Left cardiac atrium (tissue), 4 donors: Measurements from ENCODE around the gene DGKK. TPM values are rescaled to one million over a fixed set of nuclear protein-coding genes. Genes with fewer than 3 reads are reported as not detected.
"Not testable (repeated sequence)": the region's sequence is repeated elsewhere in the genome, so short reads cannot be mapped to it uniquely, and the experiment has no call there.

Experiments
- ATAC-seq, 2 donors: fragments of 200-7000 bp; cut with Tn5 transposase; one replicate each; pipeline ENCODE4 v1.9.1; 2020; ENCODE audit warnings: mild to moderate bottlenecking in 2 of 2, moderate library complexity in 2 of 2
- DNase-seq: peaks from one replicate; pipeline ENCODE4 v3.0.0-alpha.2; 2020
- intact Hi-C, 2 donors: fragments of 100-400 bp; cut with DNase I; formaldehyde crosslinking; loops; one replicate each; pipeline versions ENCODE4 v1.14.1 to v1.15.1; 2022 to 2023
- total RNA-seq, 2 donors: library from RNA; stranded (reverse); fragmentation: NEBNext Ultra II Directional; extraction: Animal tissue kit (Norgen Biotek cat#: 25700); gene quantifications; one replicate each; pipeline ENCODE4 v1.2.1, GENCODE V29; 2021
- donor health status: DM: no; HTN: yes; CAD: no.
- donor health status: DM: no; HTN: yes; CAD: no; lungs with severe emphysema.
- donor health status: DM: yes; HTN: yes; CAD: no.
- donor health status: Dilated cardiomyopathy.

DGKK gene
- total RNA-seq, 2 donors from 2014 or later, result not detected

DNA sequence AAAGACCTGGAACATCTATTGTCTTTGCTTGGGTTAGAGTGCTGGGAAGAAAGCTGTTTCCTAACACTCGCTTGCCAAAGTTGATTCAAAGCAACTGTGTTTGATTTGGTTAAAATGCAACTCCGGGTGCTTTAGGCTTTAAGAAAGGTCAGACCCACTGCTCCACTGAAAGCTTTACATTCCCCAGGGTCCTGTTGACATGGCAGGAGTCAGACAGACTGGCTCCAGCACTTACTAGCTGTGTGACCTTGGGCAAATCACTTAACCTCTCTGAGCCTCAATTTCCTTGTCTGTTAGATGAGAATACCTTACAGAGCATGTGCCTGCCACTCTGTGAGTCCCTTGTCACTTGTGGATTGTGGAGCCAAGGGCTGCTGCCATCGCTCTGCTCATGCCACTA is 39.0 kb downstream of the DGKK start:
- intact Hi-C loops, result no loop called here
- DNase-seq (no peak), ATAC-seq (no peak)

DNA sequence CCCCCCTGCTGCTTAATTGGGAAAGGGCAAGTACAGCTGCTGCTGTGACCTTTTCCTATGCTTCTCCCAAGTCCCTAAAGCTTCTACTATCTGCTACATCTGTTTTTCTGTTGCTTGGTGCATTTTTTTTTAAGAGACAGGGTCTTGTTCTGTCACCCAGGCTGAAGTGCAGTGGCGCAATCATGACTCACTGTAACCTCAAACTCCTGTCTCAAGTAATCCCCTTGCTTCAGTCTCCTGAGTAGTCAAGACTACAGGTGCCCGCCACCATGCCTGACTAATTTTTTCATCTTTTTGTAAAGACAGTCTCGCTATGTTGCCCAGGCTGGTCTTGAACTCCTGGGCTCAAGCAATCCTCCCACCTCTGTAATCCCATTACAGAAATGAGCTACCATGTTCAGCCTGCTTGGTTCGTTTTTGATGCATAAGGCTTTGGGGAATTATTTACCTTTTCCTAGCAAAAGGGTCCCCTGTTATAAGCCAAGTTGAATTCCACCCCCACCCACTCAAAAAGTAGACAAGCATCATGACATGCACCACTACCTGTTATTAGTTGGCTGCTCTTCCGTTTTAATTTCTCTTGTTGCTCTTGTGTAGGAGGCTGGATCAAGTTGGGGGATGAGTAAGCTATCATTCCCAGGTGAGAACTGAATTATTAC is 39.6 kb downstream of the DGKK start:
- ATAC-seq (no peak), DNase-seq (no peak)
- intact Hi-C loops, result no loop called here

DNA sequence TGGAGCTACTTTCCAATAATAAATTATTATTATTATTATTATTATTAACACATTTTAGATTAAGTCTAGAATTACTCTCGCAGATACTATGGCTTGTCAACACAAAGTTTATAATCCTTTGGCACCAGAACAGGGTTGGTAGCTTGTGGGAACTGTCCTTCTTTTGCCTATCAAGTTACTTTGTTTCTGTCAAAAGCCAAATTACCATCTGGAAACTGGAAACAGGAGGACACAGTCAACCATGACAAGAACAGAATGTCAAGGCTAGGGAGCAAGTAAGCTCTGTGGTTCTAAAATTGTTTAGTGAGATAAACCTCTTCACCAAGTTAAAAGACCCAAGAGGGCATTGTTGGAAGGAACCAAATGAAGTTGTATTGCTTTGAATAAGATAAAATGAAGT is 42.5 kb downstream of the DGKK start:
- DNase-seq, result no peak
- intact Hi-C loops, result no loop called here
- ATAC-seq, result no peak

DNA sequence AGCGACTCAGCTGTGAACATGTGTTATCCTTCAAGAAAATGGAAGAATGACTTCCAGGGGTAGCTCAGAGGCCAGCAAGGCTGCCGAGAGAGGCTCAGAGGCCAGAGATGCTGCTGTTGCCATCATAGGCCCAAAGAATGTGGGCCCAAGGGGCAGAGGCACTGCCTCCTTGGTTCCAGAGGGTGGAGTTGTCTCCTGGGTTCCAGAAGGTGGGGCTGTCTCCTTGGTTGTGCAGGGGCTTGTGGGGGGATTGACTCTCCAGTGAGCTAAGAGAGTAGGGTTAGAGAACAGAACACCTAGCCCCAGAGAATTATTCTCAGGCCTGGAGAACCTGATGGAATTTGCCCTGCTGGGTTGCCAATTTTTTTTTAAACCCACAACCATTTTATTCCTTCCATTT is 62.6 kb downstream of the DGKK start:
- no peak for DNase-seq
- no peak for ATAC-seq
- intact Hi-C loops, result no loop called here

DNA sequence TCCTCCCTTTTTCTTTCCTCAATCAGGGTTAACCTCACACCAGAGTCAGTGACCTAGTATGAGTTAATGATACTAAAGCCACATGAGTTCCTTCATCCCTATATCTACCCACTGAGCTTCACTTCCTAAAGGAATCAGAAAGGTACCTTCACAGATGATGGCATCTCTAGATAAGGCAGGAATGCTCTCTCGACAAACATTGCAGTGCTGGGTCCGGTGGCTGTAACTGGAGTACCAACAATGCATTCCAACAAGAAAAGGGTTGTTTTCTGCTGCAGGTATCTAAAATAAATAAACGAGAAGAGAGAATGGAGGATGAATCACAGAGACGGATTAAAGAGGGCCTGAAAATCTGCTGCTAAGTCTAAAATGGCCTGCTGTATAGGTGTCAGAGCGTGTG is 66.7 kb downstream of the DGKK start:
- no peak for ATAC-seq
- intact Hi-C loops, result no loop called here

DNA sequence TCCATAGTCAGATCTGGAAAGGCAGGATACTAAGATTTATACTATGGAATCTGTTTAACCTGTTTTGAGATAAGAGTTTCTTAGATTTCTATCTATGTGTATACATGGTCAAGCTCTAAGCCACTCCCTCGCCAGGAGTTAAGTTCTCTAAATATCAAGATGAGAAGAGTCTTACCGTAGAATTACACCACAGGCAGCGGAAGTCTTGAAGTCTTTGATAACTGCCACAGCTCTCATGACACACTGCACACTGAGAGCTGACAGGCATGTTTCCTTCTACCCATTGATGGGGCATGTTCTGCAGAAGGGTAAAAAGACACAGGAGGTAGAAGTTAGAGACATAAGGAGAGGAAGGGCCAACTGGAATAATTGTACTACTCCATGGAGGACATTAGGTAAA is 67.7 kb downstream of the DGKK start:
- ATAC-seq (no peak), DNase-seq (no peak)
- intact Hi-C loops, result no loop called here

More for the DNA sequence above, 66.7 kb downstream of the DGKK start:
- DNase-seq, result no peak

DNA sequence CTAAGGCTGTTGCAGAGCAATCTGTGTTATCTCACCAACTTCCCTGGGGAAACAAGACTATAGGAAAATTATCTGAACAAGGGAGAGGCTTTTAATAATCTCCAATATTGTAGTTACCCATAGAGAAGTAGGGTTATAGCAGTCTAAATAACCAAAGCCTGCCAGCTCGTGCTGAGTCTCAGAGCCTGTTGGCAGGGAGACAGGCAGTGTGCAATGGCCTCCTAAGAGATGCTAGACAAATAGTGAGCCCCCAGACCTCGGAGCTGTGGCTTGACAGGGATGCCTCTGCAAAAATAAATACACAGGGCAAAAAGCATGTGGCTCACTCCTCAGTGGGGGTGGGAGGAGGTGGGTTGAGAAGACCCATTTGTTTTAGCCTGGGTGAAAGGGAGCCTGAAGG is 76.7 kb downstream of the DGKK start:
- DNase-seq (no peak), ATAC-seq (no peak)
- intact Hi-C loops, result no loop called here

DNA sequence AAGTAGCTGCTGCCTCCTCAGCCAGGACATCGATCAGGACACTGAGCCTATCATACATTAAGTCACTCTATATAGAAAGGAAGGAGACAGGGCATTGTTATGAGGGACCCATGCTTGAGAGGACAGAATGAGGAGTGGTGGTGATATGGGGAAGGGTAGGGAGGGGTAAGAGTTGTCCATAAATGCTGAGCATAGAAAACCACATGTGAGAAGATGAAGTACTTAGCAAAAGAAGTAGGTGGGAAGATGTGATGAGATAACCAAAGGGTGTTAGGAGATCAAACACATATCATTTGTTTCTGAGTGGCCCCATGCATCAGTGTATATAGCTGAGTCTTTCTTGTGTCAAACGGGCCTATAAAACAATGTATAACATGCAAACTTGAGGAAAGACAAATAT is 84.1 kb downstream of the DGKK start:
- intact Hi-C loops, result no loop called here

DNA sequence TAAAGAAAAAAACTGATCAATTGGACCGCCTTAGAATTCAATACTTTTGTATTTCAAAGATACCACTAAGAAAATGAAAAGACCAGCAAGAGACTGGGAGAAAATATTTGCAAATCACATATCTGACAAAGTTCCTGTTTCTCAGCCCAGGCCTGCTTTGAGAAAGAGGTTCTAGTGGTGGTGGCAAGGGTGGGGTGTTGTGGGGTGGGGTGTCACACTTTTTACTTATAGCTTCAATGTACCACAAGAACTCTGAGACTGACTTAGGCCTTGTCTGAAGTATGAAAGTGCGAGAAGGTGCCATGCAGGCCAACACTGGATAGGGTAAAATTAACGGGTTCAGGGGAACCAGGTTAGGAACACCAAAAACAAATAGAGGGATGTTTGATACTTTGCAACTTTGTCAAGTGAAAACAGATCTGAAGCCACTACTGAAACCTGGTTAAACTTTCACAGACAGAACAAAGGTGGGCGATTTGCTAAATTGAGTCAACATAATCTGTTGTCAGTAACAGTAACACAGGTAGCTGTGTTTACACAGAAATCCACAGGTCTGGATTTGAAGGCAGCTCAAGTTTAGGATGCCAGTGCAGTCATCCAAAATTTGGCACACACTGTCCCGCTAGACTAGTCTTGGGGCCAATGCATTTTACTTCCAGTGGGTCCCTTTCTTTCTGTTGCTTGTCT is 88.8 kb downstream of the DGKK start:
- no peak for DNase-seq
- intact Hi-C loops, result no loop called here
- no peak for ATAC-seq

More for the DNA sequence above, 84.1 kb downstream of the DGKK start:
- no peak for ATAC-seq
- DNase-seq, result no peak

DNA sequence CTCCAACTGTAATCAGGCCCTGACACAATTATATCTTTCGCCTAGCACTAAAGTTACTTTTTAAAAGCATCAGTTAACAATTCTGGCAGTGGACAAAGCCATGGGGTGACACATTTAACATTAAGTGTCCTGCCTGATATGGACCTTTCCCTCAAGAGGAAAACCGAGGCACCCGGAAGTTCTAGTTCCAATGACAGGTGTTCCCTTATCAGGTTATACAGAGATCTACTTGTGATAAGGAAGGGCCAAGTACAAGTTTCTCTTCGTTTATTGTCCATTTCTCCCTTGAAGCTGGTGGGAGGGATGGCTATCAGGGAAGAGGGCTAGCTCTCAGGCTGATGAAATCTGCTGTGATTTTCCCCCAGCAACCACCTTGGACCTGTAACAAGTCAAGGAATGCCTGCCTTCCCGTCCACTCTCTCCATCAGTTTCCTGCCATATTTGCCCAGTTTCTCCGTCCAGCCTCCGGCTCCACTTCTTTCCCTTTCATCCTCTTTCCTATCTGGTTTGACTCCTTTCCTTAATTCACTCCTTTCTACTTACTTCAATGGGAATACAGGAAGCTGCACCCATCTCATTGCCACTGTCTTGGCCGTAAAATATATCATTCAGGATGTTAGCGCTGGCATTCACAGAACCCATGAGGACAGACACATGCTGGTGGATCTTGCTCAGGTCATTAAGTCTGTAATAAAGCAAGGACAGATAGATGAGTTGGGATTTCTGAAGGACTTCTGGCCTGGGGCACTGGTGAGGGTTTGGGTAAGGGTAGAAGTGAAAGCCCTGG is 95.0 kb downstream of the DGKK start:
- intact Hi-C loops, result no loop called here
- ATAC-seq, result no peak
- no peak for DNase-seq

DNA sequence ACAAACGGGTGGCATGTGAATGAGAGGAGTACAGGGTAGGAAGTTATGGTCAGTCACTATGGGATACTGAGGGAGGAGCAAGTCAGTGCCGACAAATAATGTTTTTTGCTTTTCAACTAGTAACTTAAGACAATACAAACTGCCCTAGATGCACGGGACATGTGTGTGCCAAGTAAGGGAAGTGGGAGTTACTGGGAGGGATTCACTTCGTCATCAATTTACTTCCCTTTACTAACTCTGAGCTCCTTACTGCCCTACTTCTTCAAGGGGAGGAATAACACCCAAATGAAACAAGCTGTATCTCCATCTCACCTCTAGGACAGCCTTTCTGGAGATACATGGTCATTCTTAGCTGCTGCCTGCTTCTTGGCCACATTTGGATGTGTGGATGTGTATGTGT is 97.7 kb downstream of the DGKK start:
- intact Hi-C loops, result no loop called here
- ATAC-seq (no peak), DNase-seq (no peak)

DNA sequence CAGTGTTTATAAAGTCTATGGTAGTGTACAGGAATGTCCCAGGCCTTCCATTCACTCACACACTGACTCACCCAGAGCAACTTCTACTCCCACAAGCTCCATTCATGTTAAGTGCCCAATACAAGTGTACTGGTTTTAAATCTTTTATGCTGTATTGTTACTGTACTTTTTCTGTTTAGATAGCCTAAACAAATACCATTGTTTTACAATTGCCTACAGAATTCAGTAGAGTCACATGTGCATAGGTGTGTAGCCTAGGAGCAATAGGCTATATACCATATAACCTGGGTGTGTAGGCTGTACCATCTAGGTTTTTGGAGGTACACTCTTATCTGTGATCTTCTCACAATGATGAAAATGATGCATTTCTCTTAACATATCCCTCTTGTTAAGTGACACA is 126.7 kb downstream of the DGKK start:
- DNase-seq (no peak), ATAC-seq (no peak)
- intact Hi-C loops, result no loop called here

DNA sequence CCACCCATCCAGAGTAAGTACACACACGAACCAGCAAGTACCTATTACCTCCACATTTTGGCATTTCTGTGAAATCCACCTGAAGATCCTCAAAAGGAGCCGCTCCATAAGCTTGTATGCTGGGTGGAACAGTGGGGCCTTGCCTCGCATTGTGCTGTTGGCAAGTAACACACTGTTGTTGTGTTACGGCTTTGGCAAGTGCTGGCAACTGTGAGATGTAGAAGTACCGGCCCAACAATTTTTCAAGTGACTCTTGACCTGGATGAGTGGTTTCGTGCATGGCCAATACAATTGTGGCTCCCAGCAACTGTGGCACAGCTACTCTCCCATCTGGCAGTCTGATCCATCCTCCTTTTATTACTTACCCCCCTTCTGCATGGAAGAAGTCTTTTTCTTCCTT is 137.3 kb downstream of the DGKK start:
- intact Hi-C loops, result no loop called here
- no peak for ATAC-seq

DNA sequence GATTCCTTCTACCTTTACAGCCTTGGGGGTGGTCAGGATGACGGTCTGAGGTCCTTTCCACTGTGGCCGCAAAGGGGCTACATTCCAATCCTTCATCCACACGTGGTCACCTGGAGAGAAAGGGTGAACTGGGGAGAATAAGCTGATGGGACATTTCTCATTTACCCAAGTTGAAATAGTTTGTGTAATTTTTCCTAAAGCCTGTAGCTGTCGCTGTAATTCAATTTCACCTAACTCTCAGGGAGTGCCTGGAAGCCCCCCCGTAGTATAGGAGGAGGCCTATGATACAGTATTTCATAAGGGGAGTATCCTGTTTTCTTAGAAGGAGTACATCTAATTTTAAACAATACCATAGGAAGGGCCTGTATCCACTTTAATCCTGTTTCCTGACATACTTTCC is 138.0 kb downstream of the DGKK start:
- intact Hi-C loops, DNase-seq, ATAC-seq: not testable (repeated sequence)

More for the DNA sequence above, 137.3 kb downstream of the DGKK start:
- DNase-seq, result no peak

DNA sequence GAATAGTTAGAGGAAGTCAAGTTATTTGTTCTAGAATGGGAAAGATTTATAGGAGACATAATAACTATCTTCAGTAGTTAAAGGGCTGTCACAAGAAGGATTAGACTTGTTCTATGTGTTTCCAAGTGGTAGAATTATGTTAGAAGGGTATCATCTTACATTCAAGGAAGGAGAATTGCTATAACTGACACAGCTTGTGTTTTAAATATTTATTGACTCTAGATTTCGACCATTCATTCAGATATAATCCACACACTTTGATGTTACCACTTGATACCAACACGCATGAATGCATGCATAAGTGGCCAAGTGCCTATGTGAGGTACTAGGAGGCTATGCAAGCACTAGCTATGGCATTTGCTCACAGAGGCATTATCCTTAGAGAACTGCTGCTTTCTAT is 143.4 kb downstream of the DGKK start:
- intact Hi-C loops, result no loop called here
- ATAC-seq (no peak), DNase-seq (no peak)
